Activated CD4-positive, CD25-positive, alpha-beta regulatory T cell treated with anti-CD3 and anti-CD28 coated beads, Interleukin-2, amount 50 U/mL, for 24 hours (primary cell): ENCODE results near the gene ATG10.
"Not testable (repeated sequence)": the region's sequence is repeated elsewhere in the genome, so short reads cannot be mapped to it uniquely, and the experiment has no call there.

Source experiments
- ATAC-seq, 2 donors: fragments of 150-1000 bp; cut with Tn5 transposase; one replicate each; pipeline ENCODE4 v1.10.0; 2021; ENCODE audit warnings: mild to moderate bottlenecking in 1 of 2, moderate library complexity in 1 of 2

ATG10 gene

DNA sequence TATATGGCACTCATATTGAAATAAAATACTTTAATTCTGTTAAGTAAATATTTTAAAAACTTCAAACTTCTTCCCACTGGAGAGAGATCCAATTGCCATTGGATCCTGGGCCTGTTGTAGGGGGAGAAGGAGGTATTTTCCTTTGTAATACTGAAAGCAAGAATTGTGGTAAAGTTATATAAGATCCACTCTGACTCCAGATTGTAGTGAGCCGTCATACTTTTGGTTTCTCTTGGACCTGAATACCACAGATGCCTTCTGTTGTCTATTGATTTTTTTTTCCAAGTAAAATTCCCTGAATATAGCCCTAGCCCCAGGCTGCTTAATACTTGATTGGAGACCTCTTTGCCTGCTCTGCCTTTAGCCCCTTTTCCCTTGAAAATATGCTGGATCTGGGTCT, 86.9 kb downstream of the ATG10 start:
- no peak for ATAC-seq

GRCh38 chr5:82066791-82067190, 95.0 kb downstream of the ATG10 start:
- no peak for ATAC-seq

DNA sequence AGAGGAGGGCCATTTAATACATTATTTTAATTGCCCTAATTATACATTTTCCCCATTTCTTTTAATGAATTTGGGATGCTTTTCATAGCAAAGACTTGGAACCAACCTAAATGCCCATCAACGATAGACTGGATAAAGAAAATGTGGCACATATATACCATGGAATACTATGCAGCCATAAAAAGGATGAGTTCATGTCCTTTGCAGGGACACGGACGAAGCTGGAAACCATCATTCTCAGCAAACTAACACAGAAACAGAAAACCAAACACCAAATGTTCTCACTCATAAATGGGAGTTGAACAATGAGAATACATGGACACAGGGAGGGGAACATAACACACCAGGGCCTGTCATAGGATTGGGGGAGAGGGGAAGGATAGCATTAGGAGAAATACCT, 96.2 kb downstream of the ATG10 start:
- not testable (repeated sequence) for ATAC-seq

DNA sequence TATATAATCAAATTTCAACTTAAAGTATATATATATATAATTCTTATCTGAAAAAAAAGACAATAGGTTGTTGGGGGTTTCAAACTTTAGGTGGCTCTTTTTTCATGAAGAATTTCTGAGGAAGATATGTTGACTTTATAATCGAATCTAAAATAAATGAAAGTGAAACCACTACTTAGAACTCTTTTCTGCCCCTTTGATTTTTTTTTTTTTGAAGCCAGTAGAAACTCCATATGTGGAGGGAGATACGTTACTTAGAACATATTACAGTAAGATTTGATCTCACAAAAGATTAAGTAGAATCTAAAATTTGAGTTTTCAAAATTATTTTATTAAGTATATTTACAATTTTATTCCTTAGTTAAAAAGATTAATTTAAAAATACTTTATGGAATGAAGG, 96.9 kb downstream of the ATG10 start:
- ATAC-seq = no peak

DNA sequence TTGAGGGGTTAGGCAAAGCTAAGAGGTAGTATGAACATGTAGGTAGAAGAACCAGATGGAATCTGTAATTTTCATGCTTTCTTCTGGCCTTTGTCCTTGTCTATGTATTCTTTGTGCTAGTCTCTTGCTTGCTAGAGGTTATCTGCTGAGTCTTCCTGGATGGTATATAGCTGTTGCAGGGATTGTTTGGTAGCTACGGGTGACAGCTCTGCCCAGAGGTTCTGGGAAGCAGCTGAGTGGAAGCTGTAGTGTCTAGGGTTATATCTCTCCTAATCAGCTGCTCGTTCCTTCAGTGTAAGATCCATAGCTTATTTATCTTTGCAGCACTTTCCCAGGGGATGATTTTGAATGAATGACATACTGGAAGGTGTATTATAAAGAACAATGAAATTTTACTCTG, 100.3 kb downstream of the ATG10 start:
- no peak for ATAC-seq

GRCh38 chr5:82073179-82073578, 101.4 kb downstream of the ATG10 start:
- no peak for ATAC-seq

GRCh38 chr5:82074950-82075349, 103.1 kb downstream of the ATG10 start:
- no peak for ATAC-seq

DNA sequence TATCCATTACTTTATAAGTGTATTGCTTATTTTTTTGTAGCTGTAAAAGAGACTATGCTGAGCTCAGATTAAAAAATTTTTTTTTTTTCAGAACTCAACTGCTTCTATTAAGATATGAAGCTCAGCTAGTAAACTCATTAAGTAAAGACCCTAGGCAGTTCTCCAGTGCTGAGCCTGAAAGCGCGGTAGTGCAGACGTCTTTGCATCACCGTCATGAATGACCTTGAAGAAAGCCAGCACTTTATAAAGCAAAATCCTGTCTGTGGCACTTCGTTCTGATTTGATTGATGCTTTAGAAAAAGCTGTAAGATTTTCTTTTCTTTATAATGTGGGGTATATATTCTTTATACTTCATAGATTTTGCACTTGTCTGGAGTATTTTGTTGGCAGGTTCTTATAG, 105.7 kb downstream of the ATG10 start:
- ATAC-seq = no peak

DNA sequence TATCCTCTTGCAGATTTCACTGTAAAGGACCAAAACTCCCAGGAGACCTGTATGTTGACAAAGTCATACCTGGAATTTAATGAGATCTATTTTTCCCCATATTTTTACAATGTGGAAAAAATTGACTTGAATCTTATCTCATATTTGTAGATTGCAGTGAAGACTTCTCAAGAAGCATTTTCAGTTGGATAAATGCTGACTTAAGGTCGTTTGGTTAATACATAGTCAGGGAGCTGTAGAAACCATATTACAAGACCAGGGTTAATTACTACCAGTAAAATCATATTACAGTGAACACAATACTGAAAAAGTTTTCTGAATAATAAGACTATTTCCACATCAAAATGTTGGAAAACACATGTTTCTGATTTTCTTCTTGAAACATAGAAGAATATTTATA, 119.8 kb downstream of the ATG10 start:
- no peak for ATAC-seq

GRCh38 chr5:82095536-82095935, 123.7 kb downstream of the ATG10 start:
- ATAC-seq = no peak

DNA sequence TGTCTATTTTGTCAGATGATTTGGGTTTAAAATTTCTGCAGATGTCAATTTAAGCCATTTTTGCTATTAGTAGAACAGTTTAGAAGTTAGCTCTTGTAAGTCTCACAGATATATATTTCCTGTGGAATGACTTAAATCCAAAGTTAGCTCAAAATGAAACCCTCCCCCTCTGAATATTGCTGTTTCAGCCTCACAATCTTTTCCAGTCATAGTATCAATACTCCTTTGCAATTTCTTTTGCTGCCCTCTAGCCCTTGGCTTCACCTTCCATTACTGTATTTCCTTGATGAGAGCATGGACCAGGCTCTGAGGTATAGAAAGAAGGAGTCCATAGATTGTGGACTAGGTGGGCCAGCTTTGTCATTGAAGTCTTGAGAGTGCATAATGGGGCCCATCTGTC, 124.4 kb downstream of the ATG10 start:
- ATAC-seq = no peak

DNA sequence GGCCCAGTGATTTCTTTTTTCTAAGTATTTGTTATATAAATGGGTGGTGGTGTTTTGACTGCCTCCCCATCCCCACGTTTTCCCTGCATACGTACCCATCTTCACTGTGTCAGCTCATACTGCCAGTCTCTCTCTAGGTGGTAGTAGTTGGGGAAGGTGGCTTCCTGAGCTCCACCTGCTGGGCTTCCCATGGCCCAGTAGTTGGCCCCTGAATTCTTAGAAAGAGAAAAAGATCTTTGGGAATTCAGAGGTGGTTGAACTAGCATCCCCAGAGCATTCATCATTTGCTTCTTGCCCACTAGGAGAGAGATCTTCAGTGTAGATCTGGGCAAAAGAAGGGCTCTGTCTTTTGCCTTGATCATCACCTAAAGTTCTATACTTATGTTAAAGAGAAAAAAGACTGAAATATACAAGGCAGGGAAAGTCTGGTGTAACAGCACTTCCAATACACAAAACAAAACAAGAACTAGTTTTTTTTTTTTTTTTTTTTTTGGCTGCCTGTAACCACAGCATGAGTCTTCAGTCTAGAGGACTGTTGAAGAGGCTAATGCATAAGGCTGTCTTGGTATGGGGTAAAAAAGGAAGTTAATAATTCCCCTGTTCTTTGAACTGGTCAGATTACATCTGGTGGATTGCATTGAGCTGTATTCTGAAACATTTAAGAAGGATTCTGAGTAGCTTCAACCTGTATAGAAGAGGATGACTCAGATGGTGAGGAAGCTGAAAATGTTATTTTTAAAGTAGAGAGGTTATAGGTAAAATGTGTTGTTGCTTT, 128.7 kb downstream of the ATG10 start:
- ATAC-seq = peak; percentile 75 to 86

GRCh38 chr5:82104872-82105271, 133.0 kb downstream of the ATG10 start:
- no peak for ATAC-seq

GRCh38 chr5:82105457-82105856, 133.6 kb downstream of the ATG10 start:
- ATAC-seq = peak in 1 of 2 donors; percentile 34

DNA sequence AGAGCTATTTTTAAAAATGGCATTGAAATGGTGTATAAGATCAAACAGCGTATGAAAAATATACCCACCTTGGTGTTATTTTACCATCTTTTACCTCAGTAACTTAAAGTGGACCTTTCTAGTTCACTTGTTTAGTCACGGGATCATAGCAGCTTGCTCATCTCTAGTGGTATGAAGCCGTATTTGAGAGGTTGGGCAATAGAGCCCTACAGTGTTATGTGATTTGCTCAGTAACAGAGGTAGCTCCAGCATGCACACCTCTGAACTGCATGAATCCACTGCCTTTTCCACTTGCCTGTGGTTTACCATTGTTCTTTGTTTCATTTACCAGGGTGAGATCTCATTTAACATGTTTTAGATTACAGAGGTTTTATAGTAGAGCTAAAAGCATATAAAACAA, 134.4 kb downstream of the ATG10 start:
- no peak for ATAC-seq

DNA sequence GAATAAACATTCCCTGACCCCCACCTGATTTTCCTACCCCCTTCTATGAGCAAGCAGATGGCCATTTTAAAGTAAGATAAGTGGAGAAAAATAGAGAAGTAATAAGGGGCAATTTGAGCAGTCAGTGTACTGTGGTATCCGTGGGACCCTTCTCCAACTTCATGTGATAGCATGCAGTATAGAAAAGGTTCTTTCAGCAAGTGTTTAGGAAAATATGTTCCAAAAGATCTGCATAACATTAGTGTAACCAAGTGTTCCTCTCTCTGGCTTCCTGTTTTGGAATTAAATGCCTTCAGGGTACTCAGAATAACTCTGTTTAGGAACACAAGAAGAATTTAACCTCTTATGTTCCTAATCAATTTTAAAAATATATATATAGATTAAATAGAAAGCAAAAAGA, 134.9 kb downstream of the ATG10 start:
- ATAC-seq = no peak

- no peak for ATAC-seq
These were observed 135.4 kb downstream of the ATG10 start for GRCh38 chr5:82107267-82107666.

DNA sequence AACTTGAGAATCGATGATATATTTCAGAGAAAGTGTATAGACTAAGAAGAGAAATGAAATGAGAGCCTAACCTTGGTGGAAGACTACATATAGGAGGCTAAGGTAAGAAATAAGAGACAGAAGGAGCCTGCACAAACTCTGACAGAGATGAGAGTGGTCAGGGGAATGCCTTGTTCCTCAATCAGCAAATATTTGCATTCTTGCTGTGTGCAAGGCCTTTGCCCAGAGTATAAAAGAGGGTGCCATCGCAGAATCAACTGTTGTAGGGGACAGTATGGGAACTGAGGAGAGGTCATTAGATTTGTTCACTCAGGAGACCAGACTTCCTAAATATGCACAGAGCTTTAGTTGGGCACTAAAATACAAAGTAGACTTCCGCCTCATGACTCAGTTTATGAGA, 137.2 kb downstream of the ATG10 start:
- no peak for ATAC-seq

- ATAC-seq = not testable (repeated sequence)
These were observed 138.1 kb downstream of the ATG10 start for GRCh38 chr5:82109915-82110314.

GRCh38 chr5:82111191-82111590, 139.4 kb downstream of the ATG10 start:
- ATAC-seq = no peak

- ATAC-seq = no peak
These were observed 144.0 kb downstream of the ATG10 start for GRCh38 chr5:82115858-82116257.

GRCh38 chr5:82119889-82120288, 148.1 kb downstream of the ATG10 start:
- no peak for ATAC-seq

- no peak for ATAC-seq
These were observed 158.0 kb downstream of the ATG10 start for GRCh38 chr5:82129723-82130285.

GRCh38 chr5:82130602-82131001, 158.8 kb downstream of the ATG10 start:
- ATAC-seq = no peak

DNA sequence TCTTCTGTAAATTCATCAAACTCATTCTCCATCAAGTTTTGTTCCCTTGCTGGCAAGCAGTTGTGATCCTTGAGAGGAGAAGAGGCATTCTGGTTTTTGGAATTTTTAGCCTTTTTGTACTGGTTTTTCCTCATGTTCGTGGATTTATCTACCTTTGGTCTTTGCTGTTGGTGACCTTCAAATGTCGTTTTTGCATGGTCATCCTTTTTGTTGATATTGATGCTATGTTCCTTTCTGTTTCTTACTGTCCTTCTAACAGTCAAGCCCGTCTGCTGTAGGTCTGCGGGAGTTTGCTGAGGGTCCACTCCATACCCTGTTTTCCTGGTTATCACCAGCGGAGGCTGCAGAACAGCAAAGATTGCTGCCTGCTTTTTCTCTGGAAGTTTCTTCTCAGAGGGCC, 165.4 kb downstream of the ATG10 start:
- no peak for ATAC-seq
